Type B pancreatic cell (in vitro differentiated cells): ENCODE data around the gene CAVIN4. TPM values are rescaled to one million over a fixed set of nuclear protein-coding genes. Genes with fewer than 3 reads are reported as not detected.

Source experiments
- DNase-seq: peaks from one replicate; pipeline ENCODE4 v3.0.0; 2021; ENCODE audit warnings: mixed read lengths; ENCODE audit not compliant: unreplicated experiment; ENCODE audit errors: extremely low spot score
- H3K27ac Mint-ChIP-seq: 2 replicates; pipeline ENCODE4 v1.8.0; 2021; ENCODE audit warnings: mild to moderate bottlenecking, mixed read lengths
- H3K27me3 Mint-ChIP-seq: 2 replicates; pipeline ENCODE4 v1.8.0; 2021; ENCODE audit warnings: mixed read lengths
- H3K36me3 Mint-ChIP-seq: 2 replicates; pipeline ENCODE4 v1.8.0; 2021; ENCODE audit warnings: mixed read lengths
- H3K4me1 Mint-ChIP-seq: one replicate; pipeline ENCODE4 v1.8.0; 2021; ENCODE audit warnings: mixed read lengths; ENCODE audit not compliant: unreplicated experiment
- H3K4me3 Mint-ChIP-seq: 2 replicates; pipeline ENCODE4 v1.8.0; 2021; ENCODE audit warnings: mild to moderate bottlenecking, mixed read lengths
- H3K9me3 Mint-ChIP-seq: 2 replicates; pipeline ENCODE4 v1.8.0; 2021; ENCODE audit warnings: mixed read lengths
- total RNA-seq: library from RNA; stranded (reverse); gene quantifications from 2 replicates; pipeline ENCODE4 v1.2.1, GENCODE V29; 2021; ENCODE audit warnings: low replicate concordance
- TF ChIP-seq, protein P1 (sequence below): fragments of 200-600 bp; sonication (generic); conservative IDR thresholded peaks from 2 replicates; pipeline ENCODE4 v1.5.0; 2021; ENCODE audit warnings: antibody characterized with exemption, mild to moderate bottlenecking

The CAVIN4 gene
- total RNA-seq, 1 donor from 2014 or later, result 6.1 TPM

DNA sequence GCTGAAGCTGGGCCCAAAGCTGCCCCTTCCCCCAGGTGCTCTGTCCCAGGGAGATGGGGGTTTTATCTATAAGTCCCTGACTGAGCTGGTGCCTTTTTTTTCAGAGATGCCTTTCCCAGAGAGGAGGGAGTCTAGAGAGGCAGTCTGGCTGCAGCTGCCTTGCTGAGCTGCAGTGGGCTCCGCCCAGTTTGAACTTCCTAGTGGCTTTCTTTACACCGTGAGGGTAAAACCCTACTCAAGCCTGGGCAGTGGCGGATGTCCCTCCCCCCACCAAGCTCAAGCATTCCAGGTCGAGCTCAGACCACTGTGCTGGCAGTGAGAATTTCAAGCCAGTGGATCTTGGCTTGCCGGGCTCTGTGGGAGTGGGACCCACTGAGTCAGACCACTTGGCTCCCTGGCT lies 41.3 kb downstream of the CAVIN4 start:
- H3K4me3 Mint-ChIP-seq, result no peak overlapping the region
- H3K27me3 Mint-ChIP-seq, result no peaks in the 10 kb centered on the region
- no peaks in the 10 kb centered on the region for H3K4me1 Mint-ChIP-seq
- no peak for DNase-seq
- no peaks in the 10 kb centered on the region for H3K36me3 Mint-ChIP-seq
- H3K9me3 Mint-ChIP-seq, result no peaks in the 10 kb centered on the region
- TF ChIP-seq, protein P1, sequence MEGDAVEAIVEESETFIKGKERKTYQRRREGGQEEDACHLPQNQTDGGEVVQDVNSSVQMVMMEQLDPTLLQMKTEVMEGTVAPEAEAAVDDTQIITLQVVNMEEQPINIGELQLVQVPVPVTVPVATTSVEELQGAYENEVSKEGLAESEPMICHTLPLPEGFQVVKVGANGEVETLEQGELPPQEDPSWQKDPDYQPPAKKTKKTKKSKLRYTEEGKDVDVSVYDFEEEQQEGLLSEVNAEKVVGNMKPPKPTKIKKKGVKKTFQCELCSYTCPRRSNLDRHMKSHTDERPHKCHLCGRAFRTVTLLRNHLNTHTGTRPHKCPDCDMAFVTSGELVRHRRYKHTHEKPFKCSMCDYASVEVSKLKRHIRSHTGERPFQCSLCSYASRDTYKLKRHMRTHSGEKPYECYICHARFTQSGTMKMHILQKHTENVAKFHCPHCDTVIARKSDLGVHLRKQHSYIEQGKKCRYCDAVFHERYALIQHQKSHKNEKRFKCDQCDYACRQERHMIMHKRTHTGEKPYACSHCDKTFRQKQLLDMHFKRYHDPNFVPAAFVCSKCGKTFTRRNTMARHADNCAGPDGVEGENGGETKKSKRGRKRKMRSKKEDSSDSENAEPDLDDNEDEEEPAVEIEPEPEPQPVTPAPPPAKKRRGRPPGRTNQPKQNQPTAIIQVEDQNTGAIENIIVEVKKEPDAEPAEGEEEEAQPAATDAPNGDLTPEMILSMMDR, result no peak
- no peak overlapping the region for H3K27ac Mint-ChIP-seq

DNA sequence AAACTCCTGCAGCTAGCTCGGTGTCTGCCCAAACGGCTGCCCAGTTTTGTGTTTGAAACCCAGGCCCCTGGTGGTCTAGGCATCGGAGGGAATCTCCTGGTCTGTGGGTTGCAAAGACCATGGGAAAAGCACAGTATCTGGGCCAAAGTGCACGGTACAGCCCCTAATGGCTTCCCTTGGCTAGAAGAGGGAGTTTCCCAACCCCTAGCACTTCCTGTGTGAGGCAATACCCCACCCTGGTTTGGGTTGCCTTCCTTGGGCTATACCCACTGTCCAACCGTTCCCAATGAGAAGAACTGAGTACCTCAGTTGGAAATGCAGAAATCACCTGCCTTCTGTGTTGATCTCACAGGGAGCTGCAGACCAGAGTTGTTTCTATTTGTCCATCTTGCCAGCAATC lies 41.8 kb downstream of the CAVIN4 start:
- H3K27ac Mint-ChIP-seq, result no peak overlapping the region
- no peaks in the 10 kb centered on the region for H3K27me3 Mint-ChIP-seq
- no peak for DNase-seq
- H3K9me3 Mint-ChIP-seq, result no peaks in the 10 kb centered on the region
- TF ChIP-seq, protein P1, result no peak
- H3K4me1 Mint-ChIP-seq, result no peaks in the 10 kb centered on the region
- H3K4me3 Mint-ChIP-seq, result no peak overlapping the region
- H3K36me3 Mint-ChIP-seq, result no peaks in the 10 kb centered on the region

DNA sequence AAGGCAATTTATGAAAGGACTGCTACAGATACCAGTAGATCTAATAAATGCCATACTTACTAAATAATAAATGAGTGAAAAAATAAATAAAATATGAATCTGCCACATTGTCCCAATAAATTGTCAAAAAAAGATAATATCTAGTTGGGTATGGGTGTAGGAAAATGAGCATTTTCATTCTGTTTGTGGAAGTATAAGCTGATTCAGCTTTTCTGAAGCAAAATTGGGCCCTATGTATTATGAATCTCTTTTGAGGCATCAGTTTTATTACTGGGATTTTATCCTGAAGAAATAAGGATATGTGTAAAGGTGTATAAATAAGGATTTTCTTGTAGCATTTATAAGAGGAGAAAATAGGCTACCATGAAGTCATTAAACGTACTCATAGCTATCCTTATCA lies 46.1 kb downstream of the CAVIN4 start:
- Mint-ChIP-seq H3K4me1 (no peaks in the 10 kb centered on the region), H3K27ac (no peak overlapping the region), H3K27me3 (no peaks in the 10 kb centered on the region), H3K36me3 (no peaks in the 10 kb centered on the region), H3K4me3 (no peak overlapping the region), H3K9me3 (no peaks in the 10 kb centered on the region)
- TF ChIP-seq, protein P1, result no peak
- no peak for DNase-seq

- H3K36me3 Mint-ChIP-seq, result no peaks in the 10 kb centered on the region
- H3K4me1 Mint-ChIP-seq, result no peaks in the 10 kb centered on the region
- no peaks in the 10 kb centered on the region for H3K27me3 Mint-ChIP-seq
- no peak overlapping the region for H3K4me3 Mint-ChIP-seq
- no peaks in the 10 kb centered on the region for H3K9me3 Mint-ChIP-seq
- TF ChIP-seq, protein P1, result no peak
- H3K27ac Mint-ChIP-seq, result no peak overlapping the region
- no peak for DNase-seq
Observed at GRCh38 chr9:100626949-100627348, 49.1 kb downstream of the CAVIN4 start.

DNA sequence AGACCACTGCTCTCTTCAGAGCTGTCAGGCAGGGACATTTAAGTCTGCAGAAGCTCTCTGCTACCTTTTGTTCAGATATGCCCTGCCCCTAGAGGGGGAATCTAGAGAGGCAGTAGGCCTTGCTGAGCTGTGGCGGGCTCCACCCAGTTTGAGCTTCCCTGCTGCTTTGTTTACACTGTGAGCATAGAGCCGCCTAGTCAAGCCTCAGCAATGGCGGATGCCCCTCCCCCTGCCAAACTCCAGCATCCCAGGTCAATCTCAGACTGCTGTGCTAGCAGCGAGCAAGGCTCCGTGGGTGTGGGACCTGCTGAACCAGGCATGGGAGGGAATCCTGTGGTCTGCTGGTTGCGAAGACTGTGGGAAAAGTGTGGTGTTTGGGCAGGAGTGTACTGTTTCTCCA lies 59.9 kb downstream of the CAVIN4 start:
- TF ChIP-seq, protein P1, result peak; percentile 46
- H3K4me1 Mint-ChIP-seq, result no peaks in the 10 kb centered on the region
- H3K27me3 Mint-ChIP-seq, result peaks cover 1% of the 10 kb centered on the region
- H3K36me3 Mint-ChIP-seq, result no peaks in the 10 kb centered on the region
- no peak for DNase-seq
- no peaks in the 10 kb centered on the region for H3K9me3 Mint-ChIP-seq
- H3K27ac Mint-ChIP-seq, result no peak overlapping the region
- H3K4me3 Mint-ChIP-seq, result no peak overlapping the region

Other genes with a start within 250 kb of the CAVIN4 start
- 34.2 and 41.9 TPM in 2 replicates for gene TEX10, start 225.1 kb upstream of the CAVIN4 start, total RNA-seq
- 26.4 and 35.5 TPM in 2 replicates for gene MSANTD3, start 150.9 kb upstream of the CAVIN4 start, total RNA-seq
- gene TMEFF1, start 104.9 kb upstream of the CAVIN4 start, total RNA-seq, result 9.5 and 30.5 TPM in 2 replicates